Stimulated activated CD8-positive, alpha-beta memory T cell treated with anti-CD3 and anti-CD28 coated beads, Interleukin-12 subunit alpha, Interleukin-12 subunit beta, amount 100 ng/mL, for 4 hours (primary cell): Measurements from ENCODE around the gene GLS.
"Not testable (repeated sequence)": the region's sequence is repeated elsewhere in the genome, so short reads cannot be mapped to it uniquely, and the experiment has no call there.

Source experiments
- DNase-seq: peaks from one replicate; pipeline ENCODE4 v3.0.0-alpha.2; 2020; ENCODE audit warnings: low read depth

GLS gene

DNA sequence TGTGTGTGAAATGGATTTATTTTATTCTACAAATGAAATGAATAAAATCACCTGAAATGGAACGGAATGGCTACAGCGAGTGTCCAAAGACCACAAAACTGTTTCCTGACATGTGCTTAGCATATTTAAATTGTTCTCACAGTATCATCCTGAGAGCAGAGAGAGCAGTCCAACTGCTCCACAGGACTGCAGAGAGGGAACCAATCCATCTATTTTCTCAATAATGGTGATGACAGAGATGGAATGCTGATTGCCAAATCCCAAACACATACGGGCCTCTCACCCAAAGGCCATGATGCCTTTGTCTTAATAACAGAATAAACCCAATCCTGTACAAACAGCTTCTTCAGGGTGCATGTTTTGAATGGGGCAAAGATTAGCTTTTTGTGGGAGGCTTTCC is 92.2 kb downstream of the GLS start:
- no peak for DNase-seq

DNA sequence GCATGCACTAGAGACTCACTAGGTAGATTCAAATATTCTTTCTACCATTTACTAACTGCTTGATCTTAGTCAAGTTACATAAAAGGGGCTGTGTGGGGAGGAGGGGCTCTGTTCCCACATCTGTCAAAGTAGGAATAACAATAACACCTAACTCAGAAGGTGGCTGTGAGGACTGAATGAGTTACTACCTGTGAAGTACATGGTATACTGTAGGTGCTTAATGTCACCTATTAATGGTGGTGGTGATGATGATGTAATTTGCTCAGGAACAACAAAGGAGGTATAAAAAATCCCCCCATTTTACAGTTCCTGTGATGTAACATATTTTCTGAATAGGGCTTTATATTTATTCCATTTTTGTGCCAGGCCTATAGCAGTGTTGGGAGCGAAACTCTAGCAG is 92.6 kb downstream of the GLS start:
- no peak for DNase-seq

DNA sequence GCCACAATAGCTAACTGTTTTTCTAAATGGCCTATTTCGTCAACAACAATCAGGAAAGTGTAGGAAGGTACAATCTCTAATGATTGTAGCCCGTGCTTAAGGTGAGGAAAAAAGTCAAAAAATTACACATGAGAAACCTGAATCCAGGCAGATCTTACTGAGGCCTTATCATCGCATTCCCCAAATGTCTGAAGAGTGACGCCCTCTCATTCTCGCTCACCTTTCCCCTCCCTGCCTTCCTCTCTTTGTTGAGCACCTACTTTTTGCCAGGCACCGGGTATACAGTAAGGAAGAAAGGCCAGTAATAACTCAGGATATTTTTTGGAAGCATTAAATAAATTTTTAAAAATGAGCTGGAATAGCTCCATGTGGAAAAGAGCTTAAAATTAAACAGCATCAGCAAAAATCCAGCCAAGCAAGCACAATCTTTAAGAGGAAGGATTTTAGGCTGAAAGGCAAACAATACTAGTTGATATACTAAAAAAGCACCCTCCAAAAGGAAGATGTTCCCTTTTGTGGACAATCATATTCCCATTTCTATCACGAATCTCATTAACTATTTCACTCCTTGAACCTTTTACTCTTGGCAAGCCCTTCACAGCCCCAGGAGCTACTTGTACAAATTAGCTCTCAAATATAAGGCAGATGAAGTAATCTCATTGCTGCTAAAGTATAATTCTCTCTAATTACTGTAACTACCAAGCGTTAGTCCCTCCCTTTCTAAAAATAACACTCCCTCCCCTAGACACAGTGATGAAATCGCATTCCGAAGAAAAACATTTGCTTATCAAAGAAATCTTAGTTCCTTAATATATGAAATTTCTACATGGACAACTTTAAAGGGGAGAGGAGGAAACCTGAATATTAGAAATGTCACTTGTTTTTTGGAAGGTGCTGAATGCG is 93.4 kb downstream of the GLS start:
- DNase-seq: no peak

DNA sequence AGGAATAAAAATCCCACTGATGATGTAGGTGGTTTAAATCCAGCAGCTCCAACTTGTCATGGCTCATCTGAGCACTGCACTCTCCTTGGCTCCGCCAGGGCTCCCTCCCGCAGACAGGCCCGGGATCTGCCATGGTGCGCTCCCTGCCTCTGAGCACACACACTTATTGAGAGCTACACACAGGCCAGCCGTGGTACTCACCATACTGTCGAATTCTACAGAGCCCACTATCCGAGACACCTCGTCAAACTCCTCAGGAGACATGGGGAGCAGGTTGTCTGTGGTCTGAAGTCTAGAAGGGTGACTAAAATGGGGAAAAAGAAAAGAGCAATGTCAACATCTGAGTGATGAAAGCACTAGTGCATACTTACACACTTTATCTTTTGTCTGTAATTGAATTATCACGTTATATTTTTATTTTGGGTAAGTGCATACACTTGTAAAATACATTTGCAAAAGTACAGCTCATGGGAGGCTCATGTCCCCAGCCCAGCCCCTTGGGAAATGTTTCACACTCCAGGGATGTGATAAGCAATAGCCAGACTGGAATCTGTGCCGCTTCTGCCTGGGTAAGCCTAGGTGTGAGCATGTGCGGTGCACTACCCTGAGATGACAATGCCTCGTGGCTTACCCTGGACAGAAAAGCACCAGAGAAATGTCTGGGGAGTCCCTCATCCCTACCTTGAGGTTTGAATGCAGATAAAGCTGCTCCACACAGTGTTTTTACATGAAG is 94.2 kb downstream of the GLS start:
- no peak for DNase-seq

DNA sequence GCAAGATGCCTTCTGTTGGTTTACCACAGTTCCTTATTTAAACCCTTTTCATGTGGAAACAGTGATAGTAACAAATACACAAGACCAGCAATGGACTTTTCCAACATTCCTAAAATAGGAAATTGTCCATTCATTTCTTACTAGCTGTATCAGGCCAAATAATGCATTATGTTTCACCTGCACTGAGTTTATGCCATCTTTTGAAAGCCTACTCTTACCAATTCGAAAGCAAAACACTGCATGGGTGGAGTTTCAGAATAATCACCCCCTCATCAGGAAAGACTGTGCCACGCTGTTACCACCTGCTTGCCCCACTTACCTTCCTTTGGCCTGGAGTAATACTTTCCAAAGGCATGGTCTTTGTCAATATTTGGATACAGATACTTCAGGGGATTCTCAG is 95.9 kb downstream of the GLS start:
- no peak for DNase-seq

DNA sequence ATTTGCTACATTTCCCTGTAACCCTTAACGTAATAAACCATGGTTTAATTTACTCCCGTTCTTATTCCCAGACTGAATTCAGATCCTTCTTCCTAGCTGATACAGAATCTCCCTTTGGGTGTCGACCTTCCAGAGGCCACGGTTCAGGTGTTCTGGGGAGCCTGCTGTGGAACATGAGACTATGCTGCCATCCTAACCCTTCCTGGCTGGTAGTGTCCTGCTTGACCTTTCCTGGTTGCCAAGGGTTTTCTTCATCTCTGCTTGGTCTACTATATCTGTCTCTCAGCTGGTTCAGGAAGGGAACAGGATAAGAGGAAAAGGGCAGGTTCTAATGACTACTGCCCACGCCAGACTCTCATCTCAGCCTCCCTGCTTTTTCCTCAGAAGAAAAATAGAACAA is 96.9 kb downstream of the GLS start:
- DNase-seq: no peak

DNA sequence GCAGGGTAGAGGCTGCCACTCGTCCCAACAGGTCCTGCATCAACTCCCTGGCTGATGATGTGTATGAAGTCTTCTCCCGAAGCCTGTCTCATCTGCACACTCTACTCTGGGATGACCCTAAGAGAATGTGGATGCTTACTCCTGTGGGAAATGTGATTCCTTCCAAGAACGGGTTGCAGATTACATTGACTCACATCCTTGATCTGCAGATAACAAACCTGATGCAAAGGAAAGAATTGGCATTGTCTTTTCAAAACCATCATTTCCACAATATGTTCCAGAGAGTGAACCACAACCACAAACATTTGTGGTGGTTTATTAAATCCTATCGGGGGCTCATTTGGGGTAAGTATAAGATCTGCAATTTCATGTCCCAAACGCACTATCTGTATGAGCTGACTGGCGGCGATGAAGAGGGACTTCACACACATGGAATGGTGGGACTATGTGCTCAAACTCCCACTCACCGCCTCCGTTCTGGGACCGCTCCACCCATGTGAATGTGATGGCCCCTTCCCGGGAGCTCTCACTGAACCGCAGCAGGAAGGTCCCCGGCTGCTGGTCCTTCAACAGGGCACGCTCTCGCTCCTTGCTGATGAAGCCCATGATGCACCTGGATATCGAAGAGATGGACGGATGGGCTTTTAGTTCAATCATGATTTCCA is 97.9 kb downstream of the GLS start:
- no peak for DNase-seq

DNA sequence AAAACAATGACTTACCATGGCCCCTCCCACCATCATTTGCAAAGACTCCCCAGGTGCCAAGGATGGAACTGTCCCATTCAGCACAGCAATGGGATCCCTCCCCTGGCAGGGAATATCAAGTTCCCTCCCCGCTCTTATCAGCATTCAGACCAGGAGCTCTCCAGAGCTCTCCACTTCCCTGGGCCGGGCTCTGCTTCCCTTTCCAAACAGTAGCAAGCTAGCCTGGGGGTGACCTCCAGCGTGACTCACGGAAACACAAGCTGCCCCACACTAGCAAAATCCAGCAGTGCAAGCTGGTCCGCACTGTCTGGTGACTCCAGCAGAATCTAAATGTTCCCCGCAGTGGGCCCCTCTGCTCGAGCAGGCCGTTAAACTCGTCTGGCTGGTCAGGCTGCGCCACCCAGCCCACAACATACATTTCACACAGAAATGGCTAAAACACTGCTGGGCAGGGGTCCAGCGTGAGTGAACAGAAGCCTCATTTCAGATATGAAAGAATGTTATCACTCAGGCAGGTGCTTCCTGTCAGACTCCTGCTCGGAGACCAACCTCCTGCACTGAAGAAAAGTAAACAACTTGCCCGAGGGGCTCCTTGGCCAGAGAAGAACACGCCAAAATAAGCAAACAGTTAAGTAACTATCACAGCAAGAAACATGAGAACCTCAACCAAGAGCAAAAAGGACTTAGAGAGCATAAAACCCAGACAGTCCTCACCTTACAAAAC is 99.4 kb downstream of the GLS start:
- DNase-seq: no peak

DNA sequence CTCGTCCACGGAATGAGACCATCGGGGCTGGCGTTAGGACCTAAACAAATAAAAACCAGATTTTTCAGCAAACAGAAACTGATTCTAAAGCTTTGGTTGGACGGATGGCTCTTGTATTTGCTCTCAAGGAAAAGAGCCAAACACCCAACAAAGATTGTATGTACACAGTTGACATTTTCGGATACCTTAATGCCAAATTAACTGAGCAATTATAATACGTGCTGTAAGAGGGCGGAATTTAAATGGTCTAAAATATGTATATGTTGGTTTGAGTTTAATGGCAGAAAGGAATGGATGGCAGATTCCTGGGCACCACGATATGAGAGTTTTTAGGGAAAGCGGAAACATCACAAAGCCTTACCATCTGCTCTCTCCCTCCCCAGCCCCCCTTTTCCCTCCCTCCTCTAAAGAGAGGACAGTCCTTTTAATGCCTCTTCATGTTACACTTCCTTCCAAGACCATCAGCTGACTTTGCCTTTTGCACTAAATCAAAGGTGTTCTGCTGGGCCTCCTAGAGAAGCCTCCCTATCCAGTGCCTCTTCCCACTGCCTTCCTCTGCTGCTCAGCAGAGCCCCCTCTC is 100.1 kb downstream of the GLS start:
- DNase-seq: no peak

DNA sequence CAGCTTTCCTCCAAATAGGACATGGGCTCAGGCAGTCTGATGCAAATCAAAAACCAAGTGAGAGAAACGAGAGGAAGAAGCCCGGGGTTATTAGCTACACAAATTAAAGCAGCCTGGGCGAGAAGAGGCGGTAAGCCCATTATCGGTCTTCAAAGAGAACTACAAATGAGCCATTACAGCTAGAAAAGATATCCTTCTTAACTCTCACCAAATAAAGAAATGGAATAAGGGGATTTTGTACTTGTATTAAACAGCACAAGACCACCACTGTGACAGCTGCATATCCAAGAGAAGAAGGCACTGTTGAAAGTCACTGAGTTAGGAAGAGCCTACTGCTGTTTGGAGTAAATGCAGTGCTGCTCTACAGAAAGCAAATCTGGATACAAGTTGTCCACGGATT is 100.7 kb downstream of the GLS start:
- no peak for DNase-seq

DNA sequence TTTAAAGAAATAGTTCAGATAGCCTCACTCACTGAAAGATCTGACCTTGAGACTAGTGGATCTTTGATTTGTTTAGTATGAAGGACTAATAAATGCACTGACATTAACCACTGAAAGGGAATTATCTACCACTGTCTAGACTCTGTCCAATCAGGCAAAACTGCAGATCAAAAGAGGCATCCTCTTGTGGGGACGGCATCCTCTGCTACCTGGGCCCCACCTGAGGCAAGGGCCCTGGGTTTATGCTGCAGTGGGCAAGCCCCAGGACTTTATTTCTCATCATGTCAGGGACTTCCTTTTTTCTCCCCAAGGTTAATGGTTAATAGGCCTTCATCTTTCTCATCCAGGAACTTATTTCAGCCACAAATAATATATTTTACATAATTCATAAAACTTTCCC is 101.1 kb downstream of the GLS start:
- no peak for DNase-seq

DNA sequence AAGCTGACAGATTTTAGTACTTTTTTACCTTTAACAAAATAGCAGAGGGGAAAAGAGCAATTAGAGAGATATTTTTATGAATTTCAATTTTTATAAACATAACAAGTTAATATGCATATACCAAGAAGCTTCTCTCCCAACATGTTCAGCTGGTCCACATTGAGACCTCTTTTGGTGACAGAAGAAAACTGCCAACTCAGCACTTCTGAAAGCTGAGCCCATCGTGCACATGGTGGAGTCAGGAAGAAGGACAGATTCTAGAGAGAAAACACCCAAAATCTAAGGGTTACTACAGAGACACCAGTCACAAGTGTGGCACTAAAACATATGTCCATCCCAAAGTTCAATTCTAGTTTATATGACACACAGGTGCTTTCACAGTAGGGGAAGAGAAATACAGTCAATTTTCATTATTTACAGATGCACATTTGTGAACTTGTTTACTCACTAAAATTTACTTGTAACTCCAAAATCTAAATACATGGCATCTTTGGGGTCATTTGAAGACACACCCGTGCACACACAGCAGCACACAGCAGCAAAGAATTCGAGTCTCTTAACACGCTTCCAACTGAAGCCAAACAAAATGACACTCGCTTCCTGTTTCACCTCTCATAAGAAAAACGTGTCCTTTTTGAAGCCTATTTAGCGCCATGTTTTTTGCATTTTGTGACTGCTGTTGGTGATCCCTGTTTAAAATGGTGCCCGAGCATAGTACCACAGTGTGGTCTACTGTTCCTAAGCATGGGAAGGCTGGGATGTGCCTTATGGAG is 101.8 kb downstream of the GLS start:
- no peak for DNase-seq

DNA sequence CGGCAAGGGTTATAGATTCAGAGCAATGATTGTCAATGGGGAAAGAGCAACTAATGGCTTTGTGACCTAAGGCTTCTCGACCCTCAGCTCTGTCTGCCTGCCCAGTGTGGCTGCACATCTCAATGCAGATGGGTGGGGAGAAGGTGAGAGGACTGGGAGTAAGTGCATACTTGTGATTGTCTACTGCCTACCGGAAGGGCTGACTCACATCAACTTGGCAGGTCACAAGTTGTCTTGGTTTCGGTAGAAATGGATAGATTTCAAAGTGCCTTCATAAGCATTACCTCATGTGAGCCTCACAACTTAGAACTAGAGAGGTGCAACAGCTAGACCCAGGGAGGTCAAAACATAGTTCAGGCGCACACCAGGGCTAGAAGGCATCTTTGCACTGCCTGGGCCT is 104.0 kb downstream of the GLS start:
- no peak for DNase-seq

DNA sequence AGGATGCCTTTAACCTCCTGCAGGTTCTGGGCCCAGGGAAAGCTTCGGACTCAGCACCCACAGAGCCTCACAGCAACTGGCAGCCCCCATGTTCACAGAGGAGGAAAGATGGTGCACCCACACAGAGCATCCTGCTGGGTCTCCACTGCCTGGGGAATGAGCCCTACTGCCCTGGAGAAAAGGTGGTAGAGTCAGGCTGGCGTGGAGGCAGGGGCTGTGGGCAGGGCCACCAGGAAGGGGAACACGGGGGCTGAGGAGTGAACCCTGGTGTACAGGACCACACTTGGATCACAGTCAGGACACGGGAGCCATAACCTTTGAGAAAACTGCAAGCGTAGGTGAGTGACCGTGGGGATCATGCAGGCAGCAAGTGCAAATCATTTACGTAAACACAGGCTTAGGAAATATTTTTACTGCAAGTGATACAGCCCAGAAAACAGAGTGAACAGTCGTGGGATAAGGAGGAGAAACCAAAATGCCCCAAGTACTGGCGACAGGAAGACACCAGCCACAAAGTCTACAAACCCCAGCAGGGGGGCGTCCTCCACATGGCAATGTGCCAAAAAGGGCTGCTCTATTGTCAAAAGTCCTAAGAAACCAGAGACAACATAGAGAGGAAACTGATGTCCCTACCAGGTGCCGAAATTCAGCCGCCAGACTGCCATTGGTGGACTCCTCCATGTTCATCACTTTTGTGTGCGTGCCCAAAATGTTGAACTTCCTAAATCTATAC is 105.8 kb downstream of the GLS start:
- no peak for DNase-seq

DNA sequence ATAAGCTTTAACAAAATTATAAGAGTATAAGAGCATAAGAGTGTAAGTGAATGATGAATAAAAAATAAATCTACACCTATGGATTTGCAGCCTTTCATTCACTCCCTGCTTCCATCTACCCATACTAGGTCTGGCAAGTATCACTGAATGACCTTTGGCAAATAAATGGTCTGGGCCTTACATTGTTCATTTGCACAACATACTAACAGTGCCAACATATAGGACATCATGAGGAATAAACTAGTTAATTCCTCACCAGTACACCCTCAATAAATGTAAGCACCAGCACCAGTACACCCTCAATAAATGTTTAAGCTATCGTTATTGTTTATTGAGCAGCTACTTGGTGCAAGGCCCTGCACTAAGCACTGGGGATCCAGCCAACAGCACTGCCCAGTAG is 106.5 kb downstream of the GLS start:
- no peak for DNase-seq

DNA sequence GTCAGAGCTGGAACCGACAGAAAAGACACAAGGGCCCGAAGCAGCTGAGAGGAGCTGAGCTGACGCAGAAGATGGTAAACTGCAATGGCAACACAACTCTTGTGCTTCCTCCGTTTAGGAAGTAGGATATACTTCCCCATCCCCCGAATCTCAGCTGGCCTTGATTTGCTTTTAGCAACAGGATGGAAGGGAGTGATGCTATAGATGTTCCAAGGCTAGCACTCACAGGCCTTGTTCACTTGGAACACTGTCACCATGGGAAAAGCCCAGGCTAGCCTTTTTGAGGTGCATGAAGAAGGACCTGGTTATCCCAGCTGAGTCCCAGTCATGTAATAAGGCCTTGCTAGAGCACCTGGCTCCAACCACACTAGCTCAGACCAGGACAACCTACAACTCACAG is 107.3 kb downstream of the GLS start:
- no peak for DNase-seq

DNA sequence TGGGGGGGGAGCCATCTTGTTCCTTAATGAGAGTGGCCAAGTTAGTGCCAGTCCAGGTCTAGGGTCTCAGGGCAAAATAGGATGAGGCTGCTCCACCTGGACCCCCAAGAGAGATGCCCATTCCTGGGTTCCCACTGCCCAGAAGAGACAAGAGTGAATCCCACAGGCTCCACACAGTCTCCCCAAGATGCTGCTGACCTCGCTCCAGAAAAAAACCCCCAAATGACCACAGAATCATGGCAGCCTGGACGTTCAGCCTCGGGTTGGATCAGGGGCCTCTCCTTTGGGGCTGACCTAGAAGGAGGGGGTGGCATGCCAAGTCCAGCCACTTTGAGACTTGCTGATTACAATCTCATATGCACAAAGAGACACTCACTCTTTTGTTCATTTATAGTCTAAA is 108.3 kb downstream of the GLS start:
- DNase-seq: no peak

DNA sequence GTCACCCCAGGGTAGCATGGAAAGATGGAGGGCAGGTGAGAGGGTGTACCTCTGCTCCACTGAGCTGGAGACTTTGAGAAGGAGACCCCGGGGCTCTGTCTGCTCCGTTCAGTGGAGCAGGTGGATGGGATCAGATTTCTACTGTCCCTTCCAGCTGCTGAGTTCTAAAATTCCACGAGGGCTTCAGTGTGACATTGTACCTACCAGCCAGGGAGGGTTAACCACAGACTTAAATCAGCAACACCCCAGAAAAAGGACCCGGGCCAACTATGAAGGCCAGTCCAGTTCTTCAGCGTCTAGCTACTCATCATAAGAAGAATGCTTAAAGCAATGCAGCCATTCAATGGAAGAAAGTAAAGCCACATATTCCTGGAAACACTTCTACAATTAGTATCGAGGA is 109.5 kb downstream of the GLS start:
- DNase-seq: no peak

DNA sequence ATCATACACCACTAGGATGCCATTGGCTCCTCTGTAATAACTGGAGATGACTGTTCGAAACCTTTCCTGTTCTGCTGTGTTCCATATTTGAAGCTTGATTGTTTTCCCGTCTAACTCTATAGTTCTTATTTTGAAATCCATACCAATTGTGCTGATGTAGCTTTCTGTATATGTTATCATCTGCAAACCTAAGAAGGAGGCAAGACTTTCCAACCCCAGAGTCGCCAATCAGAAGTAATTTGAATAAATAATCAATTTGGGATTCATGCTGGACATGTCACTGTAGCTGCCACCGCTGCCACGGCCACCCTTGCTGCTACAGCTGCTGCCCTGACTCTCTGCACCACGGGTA is 112.6 kb downstream of the GLS start:
- DNase-seq: no peak

DNA sequence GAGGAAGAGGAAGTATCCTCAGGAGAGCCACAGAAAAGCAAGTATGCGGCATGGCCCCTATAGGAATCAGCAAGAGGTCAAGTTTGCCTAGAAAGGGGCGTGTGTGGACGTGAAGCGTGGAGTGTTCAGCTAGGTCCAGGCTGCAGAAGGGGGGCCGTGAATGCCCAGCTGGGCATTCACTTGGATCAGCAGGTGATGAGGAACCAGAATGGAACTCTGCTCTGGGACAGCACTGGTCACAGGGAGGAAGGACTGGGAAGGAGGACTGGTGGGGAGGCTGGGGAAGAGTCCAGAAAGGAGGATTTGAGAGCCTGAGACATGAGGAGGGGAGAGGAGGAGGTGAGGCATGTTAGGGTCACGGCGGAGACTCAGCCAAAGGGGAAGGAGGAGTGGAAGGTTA is 113.5 kb downstream of the GLS start:
- DNase-seq: no peak

DNA sequence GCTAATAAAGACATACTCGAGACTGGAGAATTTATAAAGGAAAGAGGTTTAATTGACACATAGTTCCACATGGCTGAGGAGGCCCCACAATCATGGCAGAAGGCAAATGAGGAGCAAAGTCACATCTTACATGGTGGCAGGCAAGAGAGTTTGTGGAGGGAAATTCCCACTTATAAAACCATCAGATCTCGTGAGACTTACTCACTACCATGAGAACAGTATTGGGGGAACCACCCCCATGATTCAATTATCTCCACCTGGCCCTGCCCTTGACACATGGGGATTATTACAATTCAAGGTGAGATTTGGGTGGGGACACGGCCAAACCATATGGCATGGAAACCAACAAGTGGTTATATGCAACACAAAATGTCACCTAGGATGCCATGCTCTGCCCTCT is 114.7 kb downstream of the GLS start:
- DNase-seq: not testable (repeated sequence)
